K562 (cell line): ENCODE results near the gene PDE8B.

Experiments
- ETV6 ChIP-seq, 3 experiments: fragments of 150-350 bp in 1 of 3; sonication (generic) in 1 of 3; formaldehyde crosslinking in 1 of 3; IDR thresholded peaks; 2 replicates each; pipeline versions ENCODE4 v1.6.1 to v1.8.0; 2014 to 2022; ENCODE audit warnings: borderline replicate concordance in 2 of 3, low read depth in 2 of 3, antibody characterized with exemption in 1 of 3, low read length in 1 of 3, mild to moderate bottlenecking in 1 of 3, missing genetic modification reagents in 1 of 3
- FOXA3 ChIP-seq, 2 experiments: fragments of 450-650 bp in 1 of 2; sonication (generic) in 1 of 2; formaldehyde crosslinking; IDR thresholded peaks in 1 of 2; conservative IDR thresholded peaks in 1 of 2; 2 replicates each; pipeline versions ENCODE4 v1.4.0 to v1.8.0; 2020 to 2022; ENCODE audit warnings: mild to moderate bottlenecking in 2 of 2, missing genetic modification reagents in 1 of 2
- GATA2 ChIP-seq: sonication (generic); formaldehyde crosslinking; IDR thresholded peaks from 2 replicates; pipeline ENCODE4 v1.4.0; 2020; ENCODE audit warnings: mild to moderate bottlenecking, missing genetic modification reagents
- KLF1 ChIP-seq: fragments of 450-650 bp; IDR thresholded peaks from 2 replicates; pipeline ENCODE4 v1.6.1; 2016; ENCODE audit warnings: missing genetic modification characterization, missing compliant biosample characterization
- MAFF ChIP-seq: IDR thresholded peaks from 2 replicates; pipeline ENCODE4 v1.6.1; 2012; ENCODE audit warnings: low read length, improper control_type of control experiment
- POLR2AphosphoS2 ChIP-seq: IDR thresholded peaks from 2 replicates; pipeline ENCODE4 v1.6.1; 2012; ENCODE audit warnings: low read length, improper control_type of control experiment
- TAF1 ChIP-seq: IDR thresholded peaks from 2 replicates; pipeline ENCODE4 v1.6.1; 2011; ENCODE audit warnings: mild to moderate bottlenecking, low read length, moderate library complexity; ENCODE audit not compliant: insufficient read depth, control insufficient read depth, severe bottlenecking; ENCODE audit errors: extremely low read depth
- ZNF384 ChIP-seq: IDR thresholded peaks from 2 replicates; pipeline ENCODE4 v1.6.1; 2012; ENCODE audit warnings: low read depth, low read length, improper control_type of control experiment
- TF ChIP-seq, protein P1 (sequence below): sonication (generic); formaldehyde crosslinking; IDR thresholded peaks from 2 replicates; pipeline ENCODE4 v1.8.0; 2022; ENCODE audit warnings: missing genetic modification reagents, mild to moderate bottlenecking, borderline replicate concordance

DNA sequence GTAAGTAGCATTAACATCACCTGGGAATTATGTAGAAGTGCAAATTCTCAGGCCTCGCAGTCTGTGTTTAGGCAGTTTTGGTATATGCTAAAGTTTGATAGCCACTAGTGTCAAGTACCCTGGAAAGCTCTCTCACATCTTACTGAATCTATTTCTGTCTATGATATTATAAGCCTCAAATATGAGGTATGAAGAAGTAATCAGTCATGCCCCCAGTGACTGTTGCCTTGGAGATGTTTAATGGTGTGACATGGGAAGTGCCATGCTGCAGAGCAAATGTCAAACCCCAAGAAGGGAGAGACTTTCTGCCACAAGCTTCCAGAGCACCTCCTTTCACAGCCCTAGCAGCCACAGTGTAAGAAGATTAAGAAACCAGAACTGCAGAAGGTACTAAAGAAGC, 9.8 kb upstream of the PDE8B start:
- no peak for TF ChIP-seq TAF1
- TF ChIP-seq ZNF384: no peak
- TF ChIP-seq FOXA3 (CRISPR knock-in tag; conservative IDR thresholded peaks at IDR 0.05 in 1 of 2, IDR thresholded peaks at IDR 0.05 in 1 of 2): no peak
- TF ChIP-seq MAFF: no peak
- TF ChIP-seq POLR2AphosphoS2: no peak
- TF ChIP-seq ETV6 (IDR thresholded peaks at IDR 0.05; ENCODE audit: borderline replicate concordance in 1 of 2, low read depth in 2 of 2, low read length in 1 of 2): no peak
- TF ChIP-seq ETV6 (CRISPR knock-in tag; IDR thresholded peaks at IDR 0.05; ENCODE audit: borderline replicate concordance): no peak
- no peak for TF ChIP-seq KLF1 (tag)
- no peak for TF ChIP-seq GATA2 (CRISPR knock-in tag)
- TF ChIP-seq, protein P1, sequence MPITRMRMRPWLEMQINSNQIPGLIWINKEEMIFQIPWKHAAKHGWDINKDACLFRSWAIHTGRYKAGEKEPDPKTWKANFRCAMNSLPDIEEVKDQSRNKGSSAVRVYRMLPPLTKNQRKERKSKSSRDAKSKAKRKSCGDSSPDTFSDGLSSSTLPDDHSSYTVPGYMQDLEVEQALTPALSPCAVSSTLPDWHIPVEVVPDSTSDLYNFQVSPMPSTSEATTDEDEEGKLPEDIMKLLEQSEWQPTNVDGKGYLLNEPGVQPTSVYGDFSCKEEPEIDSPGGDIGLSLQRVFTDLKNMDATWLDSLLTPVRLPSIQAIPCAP (CRISPR knock-in tag): no peak
